HG03558 (cell line): ENCODE results near the gene TP63.
"Not testable (repeated sequence)": the region's sequence is repeated elsewhere in the genome, so short reads cannot be mapped to it uniquely, and the experiment has no call there.

ENCODE experiments used
- ATAC-seq: cut with Tn5 transposase; IDR thresholded peaks from one replicate; pipeline ENCODE4 v1.9.1; 2021; ENCODE audit warnings: moderate number of reproducible peaks; ENCODE audit not compliant: unreplicated experiment; ENCODE audit errors: extremely low read depth

The TP63 gene

GRCh38 chr3:189625071-189625470, 6.1 kb upstream of the TP63 start:
- no peak for ATAC-seq

- ATAC-seq, result no peak
Observed at GRCh38 chr3:189625572-189625971, 5.6 kb upstream of the TP63 start.

GRCh38 chr3:189626286-189626685, 4.9 kb upstream of the TP63 start:
- no peak for ATAC-seq

- no peak for ATAC-seq
Observed at GRCh38 chr3:189629803-189630455, 1.3 kb upstream of the TP63 start.

DNA sequence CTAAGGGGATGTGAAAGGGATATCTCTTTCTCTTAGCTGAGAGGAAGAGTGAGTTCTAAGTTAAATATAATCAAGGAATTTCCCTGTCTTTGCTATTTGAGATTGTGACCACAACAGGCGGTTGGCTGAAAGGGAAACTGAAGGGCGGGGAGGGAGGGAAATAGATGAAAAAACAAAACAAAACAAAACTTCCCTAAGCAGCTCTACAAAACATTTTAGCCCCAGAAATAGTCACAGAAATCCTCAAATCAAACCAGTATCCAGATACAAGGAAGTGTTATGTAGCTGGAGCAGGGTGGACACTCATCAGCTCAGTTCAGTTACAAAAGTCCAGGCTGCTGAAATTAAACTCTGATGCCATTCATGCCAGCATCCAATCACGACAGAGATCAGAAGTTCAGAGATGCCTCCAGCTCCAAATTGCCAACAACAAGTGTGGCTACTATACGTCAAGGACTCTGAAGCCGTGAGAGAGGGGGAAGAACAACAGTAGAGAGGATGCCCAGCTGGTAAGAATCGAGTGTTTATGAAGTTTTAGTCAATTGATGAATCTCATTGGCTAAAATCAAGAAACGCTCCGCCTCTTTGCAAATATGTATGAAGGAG, 319 bp upstream of the TP63 start:
- peak; percentile 61 for ATAC-seq

- no peak for ATAC-seq
Observed at GRCh38 chr3:189631409-189631808, 220 bp downstream of the TP63 start.

DNA sequence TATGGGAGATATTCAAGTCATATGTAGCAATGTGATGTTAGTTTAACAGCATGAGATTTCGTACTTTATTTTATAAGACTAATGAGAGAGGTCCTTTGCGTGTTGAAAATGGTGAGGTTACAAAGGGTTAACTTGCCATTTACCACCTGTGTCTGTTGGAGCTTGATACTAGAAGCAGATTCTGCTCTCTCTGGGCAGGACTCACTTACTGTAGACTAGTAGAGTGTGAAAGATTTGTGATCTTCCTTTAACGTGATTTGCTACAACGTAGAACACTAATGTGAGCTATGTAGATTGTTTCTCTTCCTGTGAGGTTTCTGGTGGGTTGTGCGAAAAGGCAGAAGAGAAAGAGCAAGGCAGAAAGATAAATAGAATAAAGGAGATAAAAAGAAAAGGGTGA, 1.1 kb downstream of the TP63 start:
- ATAC-seq, result no peak

DNA sequence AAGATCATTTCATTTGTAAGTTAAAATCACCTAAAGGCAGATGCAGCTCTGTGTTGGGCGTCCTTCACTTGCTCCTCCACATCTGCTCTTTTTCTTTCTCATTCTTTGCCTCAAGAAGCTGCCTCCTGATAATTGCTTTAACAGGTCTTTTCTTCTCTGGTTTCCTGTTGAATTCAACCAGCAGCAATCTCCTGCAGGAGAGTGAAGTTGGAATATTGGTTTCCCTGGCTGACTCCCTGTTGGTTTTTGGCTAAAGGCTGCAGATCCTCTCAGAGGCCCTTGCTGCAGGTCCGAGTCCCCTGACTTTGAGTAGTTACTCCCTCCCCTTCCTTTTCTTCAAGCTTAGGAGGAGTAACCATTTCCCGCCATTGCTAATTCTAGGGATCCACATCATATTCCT, 4.2 kb downstream of the TP63 start:
- no peak for ATAC-seq

DNA sequence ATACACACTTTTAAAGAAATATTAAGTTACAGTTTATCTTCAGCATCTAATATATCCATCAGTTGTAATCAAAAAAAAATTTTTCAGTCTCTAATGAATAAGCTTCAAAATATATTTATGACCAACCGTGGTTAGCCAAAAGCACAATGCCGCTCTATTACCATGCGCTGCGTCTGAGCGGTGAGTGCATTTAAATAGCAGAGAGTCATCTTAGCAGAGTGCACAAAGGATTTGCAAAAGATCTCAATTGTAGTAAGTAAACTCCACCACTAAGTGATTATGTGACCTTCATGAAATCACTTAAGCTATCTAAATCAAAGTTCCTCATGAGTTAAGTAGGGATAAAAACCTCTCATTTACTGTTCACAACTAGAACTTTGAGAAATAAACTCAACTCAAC, 4.9 kb downstream of the TP63 start:
- ATAC-seq, result no peak

DNA sequence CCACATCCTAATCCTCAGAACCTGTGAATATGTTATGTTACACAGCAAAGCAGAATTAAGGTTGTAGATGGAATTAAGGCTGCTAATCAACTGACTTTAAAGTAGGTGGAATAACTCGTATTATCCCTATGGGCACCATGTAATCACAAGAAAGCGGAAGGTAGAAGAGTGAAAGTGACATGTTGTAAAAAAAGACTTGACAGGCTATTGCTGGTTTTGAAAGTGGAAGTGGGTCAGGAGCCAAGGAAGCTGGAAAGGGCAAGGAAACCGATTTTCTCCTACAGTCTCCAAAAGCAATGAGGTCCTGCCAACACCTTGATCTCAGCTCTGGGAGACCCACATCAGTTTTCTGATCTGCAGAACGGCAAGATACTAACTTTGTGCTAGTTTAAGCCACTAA, 6.6 kb downstream of the TP63 start:
- ATAC-seq, result no peak

DNA sequence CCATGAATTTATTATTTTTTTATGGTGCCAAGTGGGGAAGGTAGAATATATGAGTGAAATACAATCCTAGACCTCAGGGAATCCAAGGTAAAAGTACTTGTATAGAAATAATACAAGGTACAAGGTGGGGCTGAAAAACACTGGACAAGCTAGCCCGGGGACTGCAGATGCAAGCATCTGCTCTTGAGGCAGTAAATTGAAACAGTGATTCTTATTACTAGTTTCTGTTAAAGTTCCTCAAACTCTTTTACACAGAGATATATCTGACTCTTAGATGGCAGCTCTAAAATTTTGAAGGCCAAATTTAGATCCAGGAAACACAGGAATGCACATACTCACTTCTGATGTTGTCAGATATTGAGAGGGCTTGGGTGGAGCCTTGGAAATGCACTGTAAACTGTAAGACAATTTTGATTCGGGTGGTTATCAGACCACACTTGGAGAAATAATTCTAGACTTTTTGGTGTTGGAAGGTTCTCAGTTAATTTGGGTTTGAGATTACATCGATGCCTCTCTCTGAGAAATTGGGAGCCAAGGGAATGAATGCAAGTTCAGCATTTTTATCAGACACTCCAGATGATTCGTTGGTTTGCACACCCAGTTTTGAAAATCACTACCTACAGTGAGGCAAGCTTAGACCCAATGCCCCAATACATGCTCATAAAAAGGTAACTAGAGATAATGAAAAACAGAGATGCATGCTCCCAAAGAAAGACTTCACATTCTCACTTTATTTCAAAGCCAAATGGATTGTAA, 7.3 kb downstream of the TP63 start:
- ATAC-seq, result no peak

DNA sequence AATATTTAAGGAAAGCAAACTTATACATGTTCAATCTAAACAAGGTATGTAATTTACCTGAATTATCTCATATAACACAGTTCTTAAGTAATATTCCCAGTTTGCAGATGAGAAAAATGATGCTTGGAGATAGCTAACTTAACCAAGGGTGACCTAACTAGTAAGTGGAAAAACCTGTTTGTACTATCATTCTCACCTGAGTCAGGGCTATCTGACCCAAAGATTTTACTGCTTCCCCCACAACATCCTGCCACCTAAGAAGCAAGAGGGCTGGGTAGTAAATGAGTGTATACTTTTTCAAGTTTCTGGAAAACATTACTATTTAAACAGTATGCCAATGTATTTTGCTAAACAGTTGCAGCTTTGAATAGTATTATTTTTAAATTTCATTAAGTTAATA, 10.6 kb downstream of the TP63 start:
- no peak for ATAC-seq

DNA sequence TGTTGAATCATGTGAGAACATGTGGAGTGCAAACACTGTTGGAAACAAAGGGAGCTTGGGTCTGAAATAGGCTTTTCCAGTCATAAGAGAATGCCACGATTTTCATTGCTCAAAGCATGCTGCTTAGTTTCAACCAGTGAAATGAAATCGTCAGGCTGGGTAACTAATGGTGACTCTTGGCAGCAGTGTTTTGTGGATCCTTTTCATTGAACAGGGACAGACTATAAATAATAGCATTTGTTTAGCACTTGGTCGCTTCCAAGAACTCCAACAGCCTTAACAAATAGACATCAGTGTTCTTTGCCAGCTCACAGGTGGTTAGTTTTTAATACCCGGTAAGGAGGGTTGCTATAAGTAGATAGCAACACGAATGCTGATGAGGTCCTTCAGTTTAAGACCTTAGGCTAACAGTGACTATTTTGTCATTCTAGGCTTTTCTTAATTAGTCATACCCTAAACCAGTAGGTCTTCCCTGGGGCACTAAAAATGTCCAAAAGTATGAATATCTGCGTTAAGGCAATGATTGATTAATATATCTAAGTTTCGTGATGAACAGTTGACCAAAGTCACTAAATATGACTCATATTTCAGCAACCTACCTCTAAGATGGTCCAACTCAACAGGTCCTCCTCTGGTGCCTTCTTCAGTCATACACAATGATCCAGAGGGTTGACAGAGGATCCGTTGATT, 15.8 kb downstream of the TP63 start:
- no peak for ATAC-seq

DNA sequence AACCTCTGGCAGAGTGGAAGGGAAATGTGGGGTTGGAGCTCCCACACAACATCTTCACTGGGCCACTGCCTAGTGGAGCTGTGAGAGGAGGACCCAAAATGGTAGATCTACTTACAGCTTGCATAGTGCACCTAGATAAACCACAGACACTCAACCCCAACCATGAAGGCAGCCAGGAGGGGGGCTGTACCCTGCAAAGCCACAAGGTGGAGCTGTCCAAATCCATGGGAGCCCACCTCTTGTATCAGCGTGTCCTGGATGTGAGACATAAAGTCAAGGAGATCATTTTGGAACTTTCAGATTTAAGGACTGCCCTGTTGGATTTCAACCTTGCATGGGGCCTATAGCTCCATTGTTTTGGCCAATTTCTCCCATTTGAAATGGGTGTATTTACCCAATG, 20.9 kb downstream of the TP63 start:
- ATAC-seq, result no peak

- no peak for ATAC-seq
Observed at GRCh38 chr3:189655617-189656016, 24.4 kb downstream of the TP63 start.

DNA sequence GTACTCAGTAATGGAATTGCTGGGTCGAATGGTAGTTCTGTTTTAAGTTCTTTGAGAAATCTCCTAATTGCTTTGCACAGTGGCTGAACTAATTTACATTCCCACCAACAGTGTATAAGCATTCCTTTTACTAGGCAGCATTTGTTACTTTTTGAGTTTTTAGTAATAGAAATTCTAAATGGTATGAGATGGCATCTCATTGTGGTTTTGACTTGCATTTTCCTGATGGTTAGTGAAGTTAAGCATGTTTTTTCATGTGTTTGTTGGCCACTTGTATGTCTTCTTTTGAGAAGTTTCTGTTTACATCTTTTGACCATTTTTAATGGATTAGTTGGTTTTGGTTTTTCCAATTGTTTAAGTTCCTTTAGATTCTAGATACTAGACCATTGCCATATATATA, 28.4 kb downstream of the TP63 start:
- ATAC-seq, result no peak

- no peak for ATAC-seq
Observed at GRCh38 chr3:189664311-189664710, 33.1 kb downstream of the TP63 start.

DNA sequence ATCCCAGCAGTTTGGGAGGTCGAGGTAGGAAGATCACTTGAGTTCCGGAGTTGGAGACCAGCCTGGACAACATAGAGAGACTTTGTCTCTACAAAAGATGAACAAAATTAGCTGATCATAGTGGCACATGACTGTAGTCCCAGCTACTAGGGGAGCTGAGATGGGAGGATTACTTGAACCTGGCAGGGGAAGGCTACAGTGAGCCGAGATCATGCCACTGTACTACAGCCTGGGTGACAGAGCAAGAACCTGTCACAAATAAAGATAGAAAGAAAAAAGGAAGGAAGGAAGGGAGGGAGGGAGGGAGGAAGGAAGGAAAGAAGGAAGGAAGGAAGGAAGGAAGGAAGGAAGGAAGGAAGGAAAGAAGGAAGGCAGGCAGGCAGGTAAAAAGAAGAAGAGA, 41.2 kb downstream of the TP63 start:
- not testable (repeated sequence) for ATAC-seq

DNA sequence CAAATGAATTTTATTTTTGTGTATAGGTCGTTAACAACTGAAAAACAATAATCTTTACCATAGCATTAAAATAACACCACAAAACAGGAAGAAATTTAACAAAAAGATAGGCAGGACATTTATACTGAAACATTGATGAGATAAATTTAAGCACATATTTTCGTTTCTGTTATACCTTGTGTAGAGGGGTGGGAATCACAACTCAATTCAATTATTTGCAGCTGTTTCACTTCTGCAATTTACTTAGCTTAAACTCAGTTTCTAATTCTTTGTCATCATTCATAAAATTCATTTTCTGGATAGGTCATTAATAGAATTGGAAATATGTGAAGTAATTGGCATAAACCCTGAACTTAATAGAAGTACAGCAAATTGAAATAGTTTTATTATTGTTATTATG, 42.3 kb downstream of the TP63 start:
- peak; percentile 48 for ATAC-seq

- no peak for ATAC-seq
Observed at GRCh38 chr3:189674249-189674913, 43.2 kb downstream of the TP63 start.

DNA sequence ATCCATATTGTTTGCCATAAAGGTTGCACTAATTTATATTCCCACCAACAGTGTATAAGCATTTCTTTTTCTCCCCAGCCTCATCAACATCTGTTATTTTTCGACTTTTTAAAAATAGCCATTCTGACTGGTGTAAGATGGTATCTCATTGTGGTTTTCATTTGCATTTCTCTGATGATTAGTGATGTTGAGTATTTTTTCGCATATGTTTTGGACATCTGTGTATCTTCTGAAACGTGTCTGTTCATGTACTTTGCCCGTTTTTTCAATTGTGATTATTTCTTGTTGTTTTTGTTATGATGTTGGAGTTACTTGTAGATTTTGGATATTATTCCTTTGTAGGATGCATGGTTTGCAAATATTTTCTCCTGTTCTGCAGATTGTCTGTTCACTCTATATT, 46.5 kb downstream of the TP63 start:
- ATAC-seq, result no peak
